HCT116 (cell line): Measurements from ENCODE around the gene PKNOX2.

Source experiments
- CTCF ChIP-seq, 3 experiments: fragments of 200-600 bp in 1 of 3; sonication (generic) in 1 of 3; IDR thresholded peaks in 2 of 3; conservative IDR thresholded peaks in 1 of 3; 2 replicates each; pipeline ENCODE4 v1.5.1; 2012 to 2017; ENCODE audit warnings: low read depth in 2 of 3, low read length in 2 of 3, antibody characterized with exemption in 1 of 3, borderline replicate concordance in 1 of 3, control low read depth in 1 of 3, mild to moderate bottlenecking in 1 of 3, mixed read lengths in 1 of 3, mixed run types in 1 of 3, moderate library complexity in 1 of 3; ENCODE audit not compliant: insufficient read depth in 1 of 3
- EZH2 ChIP-seq: fragments of 200-600 bp; sonication (generic); IDR thresholded peaks from 2 replicates; pipeline ENCODE4 v1.6.1; 2017; ENCODE audit warnings: antibody characterized with exemption, mixed run types
- EZH2phosphoT487 ChIP-seq: fragments of 200-600 bp; IDR thresholded peaks from 2 replicates; pipeline ENCODE4 v1.6.1; 2018; ENCODE audit warnings: antibody characterized with exemption, borderline replicate concordance
- FOSL1 ChIP-seq: IDR thresholded peaks from 2 replicates; pipeline ENCODE4 v1.6.1; 2012; ENCODE audit warnings: low read depth
- SIN3A ChIP-seq: IDR thresholded peaks from 2 replicates; pipeline ENCODE4 v1.6.1; 2012; ENCODE audit warnings: low read depth
- SP1 ChIP-seq: IDR thresholded peaks from 2 replicates; pipeline ENCODE4 v1.6.1; 2012; ENCODE audit warnings: low read depth
- ZFX ChIP-seq: fragments of 450-650 bp; IDR thresholded peaks from 2 replicates; pipeline ENCODE4 v1.6.1; 2017

- TF ChIP-seq CTCF (IDR thresholded peaks at IDR 0.05 in 2 of 3, conservative IDR thresholded peaks at IDR 0.05 in 1 of 3; ENCODE audit: borderline replicate concordance in 1 of 3, insufficient read depth in 1 of 3, low read depth in 2 of 3, low read length in 2 of 3): no peak
- no peak for TF ChIP-seq FOSL1
- no peak for TF ChIP-seq SIN3A
- TF ChIP-seq EZH2: no peak
- no peak for TF ChIP-seq ZFX
- TF ChIP-seq SP1: no peak
- no peak for TF ChIP-seq EZH2phosphoT487
Measured at GRCh38 chr11:125282596-125282914, 118.0 kb downstream of the PKNOX2 start.
